Prostate gland (tissue), 2 donors: ENCODE results near the gene TCP11L1.

Experiments used
- CTCF ChIP-seq, 4 experiments: fragments of 200-600 bp in 2 of 4; fragments of 450-650 bp in 2 of 4; sonication (generic) in 2 of 4; IDR thresholded peaks; 1 replicate in 3 of 4; 2 replicates in 1 of 4; pipeline ENCODE4 v1.5.1; 2016 to 2019; ENCODE audit warnings: antibody characterized with exemption in 4 of 4, mild to moderate bottlenecking in 2 of 4, moderate library complexity in 2 of 4
- POLR2AphosphoS5 ChIP-seq: sonication (generic); formaldehyde crosslinking; IDR thresholded peaks from one replicate; pipeline ENCODE4 v1.6.1; 2017; ENCODE audit warnings: antibody characterized with exemption

- TF ChIP-seq POLR2AphosphoS5: no peak
- TF ChIP-seq CTCF (IDR thresholded peaks at IDR 0.05): no peak
Observed at GRCh38 chr11:33040033-33040861, 875 bp downstream of the TCP11L1 start.
